DMS114 treated with DMSO at 0.1 percent for 48 hours (cell line): ENCODE measurements around the gene HSD11B2.

Experiments
- DNase-seq: peaks from one replicate; lab custom pipeline; 2025; ENCODE audit not compliant: unreplicated experiment; lab: John Stamatoyannopoulos, UW

HSD11B2 gene

GRCh38 chr16:67430977-67431774, at the start of gene HSD11B2:
TSS of gene HSD11B2 (plus strand) at chr16:67431121. CDS start at chr16:67431249, 128 bp downstream.
- no peak for DNase-seq

DNA sequence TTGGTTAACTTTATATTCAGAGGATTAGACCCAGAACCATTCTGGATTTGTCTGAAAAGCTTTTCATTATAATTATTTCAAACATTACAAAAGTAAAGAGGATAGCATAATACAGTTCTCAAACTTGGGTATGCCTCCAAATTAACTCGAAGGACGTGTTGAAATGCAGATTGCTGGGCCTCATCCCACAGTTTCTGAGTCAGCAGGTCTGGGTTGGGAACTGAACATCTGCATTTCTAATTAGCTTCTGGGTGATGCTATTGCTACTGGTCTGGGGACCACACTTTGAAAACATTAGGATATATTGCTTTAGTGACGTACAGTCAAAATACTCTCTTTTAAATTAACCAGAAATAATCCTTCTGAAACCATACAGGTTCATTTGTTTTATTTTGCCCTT, 47.6 kb upstream of the HSD11B2 start:
- no peak for DNase-seq

DNA sequence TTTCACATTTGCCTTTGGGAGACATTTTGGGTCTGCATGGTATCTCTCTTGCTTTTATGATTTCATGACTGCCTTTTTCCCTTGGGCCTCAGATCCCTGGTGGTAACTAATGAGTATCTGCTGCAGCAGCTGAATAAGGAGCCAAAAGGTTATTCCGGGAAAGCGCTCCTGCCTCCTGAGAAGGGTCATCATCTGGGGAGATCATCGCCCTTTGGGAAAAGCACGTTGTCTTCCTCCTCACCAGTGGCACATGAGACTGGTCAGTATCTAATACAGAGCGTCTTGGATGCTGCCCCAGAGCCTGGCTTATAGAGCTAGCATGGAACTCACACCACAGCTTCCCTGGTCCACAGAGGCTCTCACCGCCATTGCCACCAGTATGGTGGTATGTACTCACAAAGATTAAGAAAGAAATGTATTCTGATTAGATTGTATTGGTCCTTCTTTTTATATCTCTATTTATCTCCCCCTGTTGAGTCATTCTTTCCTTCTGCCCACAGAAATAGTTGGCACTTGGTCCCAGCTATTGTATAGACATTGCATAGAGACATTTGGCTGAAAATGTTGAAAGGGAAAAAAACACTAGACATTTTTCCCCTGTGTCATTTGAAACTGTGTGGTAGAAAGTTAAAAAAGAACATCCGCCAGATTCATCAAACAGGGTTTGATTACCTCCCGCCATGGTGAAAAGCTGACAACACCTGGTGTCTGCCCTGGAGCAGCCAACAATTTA, 46.0 kb upstream of the HSD11B2 start:
- no peak for DNase-seq

GRCh38 chr16:67386861-67387455, 44.0 kb upstream of the HSD11B2 start:
- DNase-seq = no peak

- DNase-seq = no peak
Measured at GRCh38 chr16:67387479-67388079, 43.3 kb upstream of the HSD11B2 start.

DNA sequence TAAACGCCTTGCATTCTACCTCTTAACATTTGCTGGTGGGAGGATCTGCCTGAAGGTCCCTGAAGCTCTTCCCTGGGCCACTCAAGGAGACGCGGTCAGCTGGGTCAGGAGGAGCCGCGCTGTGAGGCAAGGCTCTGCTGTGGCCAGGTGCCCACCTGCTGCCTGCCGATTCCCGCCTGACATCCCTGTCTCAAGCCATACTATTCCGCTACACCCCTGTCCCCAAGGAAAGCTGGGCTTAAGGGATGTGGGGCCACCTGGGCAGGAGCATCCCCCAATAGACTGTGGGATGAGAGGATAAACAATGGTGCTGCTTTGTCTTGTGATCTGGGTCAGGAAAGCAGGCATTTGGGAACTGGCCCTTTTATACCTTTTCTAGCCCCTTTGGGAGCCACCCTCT, 42.7 kb upstream of the HSD11B2 start:
- DNase-seq = no peak

DNA sequence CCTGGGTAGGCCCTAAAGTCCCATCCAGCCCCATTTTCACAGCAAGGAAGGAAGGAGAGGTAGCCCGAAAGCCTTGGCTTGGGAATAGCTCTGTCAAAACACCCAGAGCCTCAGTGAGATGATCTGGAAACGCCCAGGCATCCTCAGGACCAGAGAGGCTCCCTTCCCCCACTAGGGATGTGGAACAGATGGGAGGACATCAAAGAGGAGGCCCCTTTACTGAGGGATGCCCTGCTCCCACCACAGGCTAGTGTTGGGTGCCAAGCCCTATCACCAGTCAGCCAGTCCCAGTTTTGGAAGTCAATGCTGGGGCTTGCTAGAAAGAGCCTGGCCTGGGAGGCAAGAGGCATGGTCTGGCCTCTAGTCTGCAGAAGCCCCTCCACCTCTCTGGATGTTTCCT, 42.3 kb upstream of the HSD11B2 start:
- no peak for DNase-seq

DNA sequence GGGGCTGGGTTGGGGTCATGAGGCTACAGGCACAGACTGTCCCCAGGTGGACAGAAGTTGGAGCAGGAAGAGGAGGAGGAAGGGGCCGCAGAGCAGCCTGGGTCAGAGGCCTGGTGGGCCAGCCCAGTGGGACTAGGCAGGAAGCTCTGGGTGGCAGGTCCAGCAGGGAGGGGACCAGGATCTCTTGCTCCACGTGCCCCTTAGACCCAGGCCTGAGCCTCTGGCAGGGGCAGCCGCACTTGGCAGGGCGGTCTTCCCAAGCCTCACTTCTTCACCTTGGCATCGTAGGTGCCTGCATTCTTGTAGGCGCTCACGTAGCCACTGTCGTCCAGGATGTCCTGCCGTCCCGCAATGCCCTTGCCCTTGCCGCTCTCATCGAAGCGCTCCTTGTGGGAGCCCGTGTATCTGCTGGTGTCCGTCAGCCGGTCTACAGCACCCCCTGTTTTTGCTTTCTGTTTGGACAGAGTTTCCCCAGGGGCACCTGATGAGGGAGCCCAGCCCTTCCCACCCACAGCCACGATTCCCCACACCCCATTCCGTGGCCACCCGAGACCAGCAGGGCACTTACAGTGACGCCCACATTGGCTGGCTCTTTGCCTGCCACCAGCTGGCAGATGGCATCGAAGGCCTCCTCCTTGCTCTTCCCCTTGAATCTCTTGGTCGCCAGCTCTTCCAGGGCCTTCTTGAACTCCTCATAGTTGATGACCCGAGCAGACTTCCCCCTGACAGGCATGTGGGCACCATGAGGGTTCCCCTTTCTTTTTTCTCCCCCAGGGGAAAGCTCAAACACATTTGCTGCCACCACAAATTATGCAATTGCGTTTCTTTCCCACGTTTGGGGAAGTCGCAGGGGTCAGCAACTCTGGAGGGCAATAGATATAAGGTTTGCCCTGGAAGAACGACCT, 40.8 kb upstream of the HSD11B2 start:
- no peak for DNase-seq

GRCh38 chr16:67390816-67391423, 40.0 kb upstream of the HSD11B2 start:
- DNase-seq = no peak

GRCh38 chr16:67391424-67392300, 39.3 kb upstream of the HSD11B2 start:
- no peak for DNase-seq

GRCh38 chr16:67392301-67393059, 38.4 kb upstream of the HSD11B2 start:
- no peak for DNase-seq

- peak; percentile 34 for DNase-seq
Measured at GRCh38 chr16:67393111-67393787, 37.7 kb upstream of the HSD11B2 start, which contains the start of gene TPPP3. TSS of gene TPPP3 (minus strand) at chr16:67393498. CDS start at chr16:67391111, 2,387 bp downstream.

GRCh38 chr16:67393788-67394154, 37.1 kb upstream of the HSD11B2 start:
- DNase-seq = no peak

DNA sequence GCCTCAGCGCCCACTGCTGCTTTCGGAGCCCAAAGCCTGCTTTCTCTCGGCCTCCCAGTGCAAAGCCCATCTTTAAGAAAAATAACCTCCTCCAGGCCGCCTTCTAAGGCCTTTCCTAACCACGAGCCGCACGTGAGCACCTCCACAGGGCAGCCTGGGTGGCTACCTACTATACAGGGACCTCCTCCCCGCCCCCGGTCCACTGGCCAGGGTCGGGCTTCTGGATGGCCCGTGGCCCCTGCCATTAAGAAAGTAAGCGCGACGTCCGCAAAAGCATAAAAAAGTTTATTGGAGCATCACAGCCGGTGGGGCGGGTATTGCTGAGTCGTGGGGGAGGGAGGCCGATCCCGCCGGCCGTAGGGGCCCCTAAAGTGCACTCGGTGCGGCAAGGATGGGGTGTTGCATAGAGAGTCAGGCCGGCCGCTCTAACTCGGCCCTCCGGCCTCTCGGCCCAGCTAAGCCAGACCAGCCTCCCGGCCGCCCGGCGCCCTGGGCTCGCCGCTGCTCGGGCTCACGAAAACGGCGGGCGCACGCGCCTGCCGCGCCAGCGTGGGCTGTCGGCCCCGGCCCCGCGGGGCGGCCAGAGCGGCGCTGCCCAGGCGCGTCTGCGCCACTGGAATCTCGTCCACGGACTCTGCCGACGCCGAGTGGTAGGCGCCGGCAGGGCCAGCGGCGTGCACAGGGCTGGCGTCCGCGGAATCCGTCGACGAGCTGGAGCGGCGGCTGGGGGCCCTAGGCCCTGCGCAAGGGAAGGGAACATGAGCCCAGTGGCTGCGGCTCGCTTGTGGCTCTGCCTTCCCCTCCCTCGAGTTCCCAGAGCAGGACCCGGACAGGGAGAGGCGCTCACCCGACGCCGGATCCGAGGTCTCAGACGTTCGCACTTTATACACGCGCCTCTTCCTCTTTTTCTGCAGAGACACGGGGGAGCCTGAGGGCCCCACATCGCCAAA, 36.5 kb upstream of the HSD11B2 start:
- DNase-seq = no peak

- no peak for DNase-seq
Measured at GRCh38 chr16:67395105-67395457, 35.8 kb upstream of the HSD11B2 start.

DNA sequence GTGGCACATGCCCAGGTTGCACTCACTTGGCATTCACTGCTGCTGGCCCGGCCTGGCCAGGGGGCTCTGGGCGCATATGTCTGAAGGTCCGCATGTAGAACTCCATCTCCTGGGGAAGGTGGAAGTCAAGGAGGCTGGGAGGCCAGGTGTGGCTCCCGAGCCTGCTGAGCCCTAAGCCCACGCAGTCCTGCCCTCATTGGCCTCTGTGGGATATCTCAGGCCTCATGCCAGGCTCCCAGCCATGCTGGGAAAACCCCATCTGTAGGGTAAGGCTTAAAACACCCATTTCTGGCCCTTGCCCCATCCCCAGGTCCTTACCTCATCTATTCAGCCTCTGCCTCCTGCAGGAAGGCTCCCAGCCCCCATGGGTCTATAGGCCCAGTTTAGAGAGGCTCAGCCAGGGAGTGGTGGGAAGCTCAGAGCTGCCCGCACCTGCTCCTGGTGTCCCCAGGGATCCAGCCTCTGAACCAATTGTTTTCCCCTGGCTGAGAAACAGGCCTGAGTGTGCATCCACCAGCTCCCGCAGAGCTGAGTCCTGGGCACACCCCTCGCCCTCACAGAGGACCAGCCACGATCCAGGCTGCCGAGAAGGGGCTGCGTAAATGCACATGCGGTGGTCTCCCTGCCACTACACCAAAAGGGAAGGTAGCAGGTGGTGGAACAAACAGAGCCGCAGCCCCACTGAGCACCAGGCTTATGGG, 35.3 kb upstream of the HSD11B2 start:
- DNase-seq = no peak
